Gastroesophageal sphincter (tissue), 3 donors: ENCODE data around the gene TSC22D3.

Source experiments
- CTCF ChIP-seq, 4 experiments: fragments of 200-600 bp in 2 of 4; fragments of 450-650 bp in 2 of 4; sonication (generic) in 1 of 4; IDR thresholded peaks; one replicate each; pipeline ENCODE4 v1.5.1; 2017 to 2019; ENCODE audit warnings: antibody characterized with exemption in 4 of 4, mild to moderate bottlenecking in 2 of 4, moderate library complexity in 2 of 4
- POLR2A ChIP-seq, 2 donors: fragments of 450-650 bp; IDR thresholded peaks; one replicate each; pipeline ENCODE4 v1.6.1; 2017; ENCODE audit warnings: antibody characterized with exemption in 2 of 2, mild to moderate bottlenecking in 2 of 2, moderate library complexity in 1 of 2
- POLR2AphosphoS5 ChIP-seq: sonication (generic); formaldehyde crosslinking; IDR thresholded peaks from one replicate; pipeline ENCODE4 v1.6.1; 2017; ENCODE audit warnings: antibody characterized with exemption

GRCh38 chrX:107741404-107741790 is 34.2 kb downstream of the TSC22D3 start:
- TF ChIP-seq CTCF (IDR thresholded peaks at IDR 0.05) (no peak), POLR2A (IDR thresholded peaks at IDR 0.05) (no peak), POLR2AphosphoS5 (no peak)
